A673 (cell line): ENCODE results near the gene CFAP73. TPM values are rescaled to one million over a fixed set of nuclear protein-coding genes. Genes with fewer than 3 reads are reported as not detected.

Experiments used
- Bru-seq: library from RNA; stranded (reverse); fragments of 400-500 nt; gene quantifications from one replicate; lab custom pipeline; 2021; lab: Mats Ljungman, UMichigan
- BruChase-seq, 2 experiments: library from RNA; stranded (reverse); fragments of 400-500 nt; gene quantifications; one replicate each; lab custom pipeline; 2021; lab: Mats Ljungman, UMichigan
- BruUV-seq: library from RNA; stranded (reverse); fragments of 400-500 nt; replicated peaks from 2 replicates; lab custom pipeline; 2021; lab: Mats Ljungman, UMichigan
- CTCF ChIA-PET: fragments of 300-600 bp; sonication (Branson Sonifier 250); formaldehyde crosslinking; loops from one replicate; lab custom pipeline; 2022; ENCODE audit warnings: antibody characterized with exemption; lab: Charles Lee
- POLR2A ChIA-PET: fragments of 300-600 bp; sonication (Branson Sonifier 250); formaldehyde crosslinking; loops from one replicate; lab custom pipeline; 2022; ENCODE audit warnings: antibody characterized with exemption; ENCODE audit not compliant: low non-redundant PET; lab: Charles Lee
- DNase-seq: peaks from one replicate; pipeline ENCODE4 v3.0.0-alpha.2; 2015; ENCODE audit warnings: low spot score
- H3K27ac ChIP-seq: fragments of 200-600 bp; sonication (generic); 2 replicates; pipeline ENCODE4 v1.5.1; 2016; ENCODE audit warnings: mixed run types, low read depth, mild to moderate bottlenecking, mixed read lengths, antibody characterized with exemption, low read length; ENCODE audit not compliant: poor library complexity, severe bottlenecking
- H3K27me3 ChIP-seq: fragments of 200-600 bp; sonication (generic); replicated peaks from 2 replicates; pipeline ENCODE4 v1.6.1; 2017; ENCODE audit warnings: mixed run types, low read depth, mild to moderate bottlenecking, mixed read lengths, antibody characterized with exemption, low read length; ENCODE audit not compliant: insufficient read depth, poor library complexity
- H3K36me3 ChIP-seq: fragments of 200-600 bp; sonication (generic); 2 replicates; pipeline ENCODE4 v1.6.1; 2016; ENCODE audit warnings: mixed run types, mild to moderate bottlenecking, mixed read lengths, antibody characterized with exemption, low read length; ENCODE audit not compliant: insufficient read depth, poor library complexity, severe bottlenecking
- H3K4me1 ChIP-seq: fragments of 200-600 bp; sonication (generic); 2 replicates; pipeline ENCODE4 v1.6.1; 2017; ENCODE audit warnings: mixed run types, mild to moderate bottlenecking, mixed read lengths, antibody characterized with exemption, low read length; ENCODE audit not compliant: insufficient read depth, poor library complexity, severe bottlenecking
- H3K4me3 ChIP-seq: fragments of 200-600 bp; sonication (generic); 2 replicates; pipeline ENCODE4 v1.5.1; 2016; ENCODE audit warnings: low read depth, mixed run types, mild to moderate bottlenecking, mixed read lengths, low read length; ENCODE audit not compliant: poor library complexity, severe bottlenecking
- H3K9me3 ChIP-seq: fragments of 200-600 bp; sonication (generic); 2 replicates; pipeline ENCODE4 v1.6.1; 2016; ENCODE audit warnings: mixed run types, low read depth, mild to moderate bottlenecking, mixed read lengths, antibody characterized with exemption, low read length; ENCODE audit not compliant: poor library complexity, severe bottlenecking
- EZH2 ChIP-seq: fragments of 200-600 bp; sonication (generic); IDR thresholded peaks from 2 replicates; pipeline ENCODE4 v1.6.1; 2017; ENCODE audit warnings: borderline replicate concordance, low read depth, mild to moderate bottlenecking, mixed read lengths, antibody characterized with exemption, low read length; ENCODE audit not compliant: poor library complexity, severe bottlenecking
- intact Hi-C: fragments of 100-400 bp; cut with micrococcal nuclease; formaldehyde crosslinking; loops from one replicate; pipeline ENCODE4 v1.10.0; 2022; ENCODE audit not compliant: unreplicated experiment
- long read RNA-seq: library from polyadenylated mRNA; stranded (forward); transcript quantifications from one replicate; pipeline ENCODE4 v2.0.0, GENCODE V29; 2022
- total RNA-seq: library from RNA; stranded (reverse); gene quantifications from 2 replicates; pipeline ENCODE4 v1.2.3, GENCODE V29; 2021
- TF ChIP-seq, protein P1 (sequence below): fragments of 300-800, 200-600 bp; sonication (generic); conservative IDR thresholded peaks from 2 replicates; pipeline ENCODE4 v1.5.1; 2017; ENCODE audit warnings: low read depth, mild to moderate bottlenecking, antibody characterized with exemption, low read length, moderate library complexity, mixed read lengths

CFAP73 gene
- total RNA-seq (not detected in 2 replicates), Bru-seq, nascent RNA (percentile 8 among the genes with signal in this experiment), BruChase-seq, experiment 1, labeled RNA remaining after a 2-hour chase (not detected), BruChase-seq, experiment 2, labeled RNA remaining after a 6-hour chase (percentile 12 among the genes with signal in this experiment)
- long read RNA-seq = 0 reads

DNA sequence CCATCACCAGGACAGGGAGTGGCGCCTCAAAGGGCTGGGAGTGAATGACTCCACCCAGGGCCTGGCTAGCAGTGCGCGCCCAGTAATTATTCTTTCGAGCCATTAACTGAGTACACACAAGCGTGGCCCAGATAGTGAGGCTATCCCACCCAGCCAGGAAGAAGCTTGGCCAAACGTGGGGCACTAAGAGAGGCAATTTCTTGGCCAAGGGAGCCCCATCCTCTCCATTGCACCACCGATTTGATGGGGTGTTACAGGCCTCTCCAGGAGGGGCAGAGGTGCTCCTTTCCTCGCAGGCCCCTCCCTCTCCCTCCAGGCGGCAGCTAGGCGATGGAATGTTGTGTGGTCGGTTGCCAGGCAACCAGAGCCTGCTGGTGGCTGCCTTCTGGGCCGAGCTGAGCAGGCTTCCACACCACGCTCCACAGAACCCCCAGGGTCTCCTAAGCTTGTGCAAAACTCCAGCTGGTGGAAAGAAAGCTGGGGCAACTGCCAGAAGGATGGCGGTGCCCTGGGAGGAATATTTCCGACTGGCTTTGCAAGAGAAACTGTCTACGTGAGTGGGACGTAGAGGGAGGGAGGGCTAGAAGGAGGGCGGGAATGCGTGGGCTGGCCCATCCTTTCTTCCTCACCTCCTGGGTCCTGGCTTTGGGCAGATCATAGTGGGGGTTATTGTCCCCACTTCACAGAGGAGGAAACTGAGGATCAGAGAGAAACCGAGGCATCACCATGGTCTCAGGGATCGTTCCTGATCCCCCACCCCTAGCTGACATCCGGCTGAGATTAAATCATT is at the start of gene CFAP73:
TSS of gene CFAP73 (plus strand) at position 364 of the 790 bp plus-strand sequence. CDS start at position 498, 134 bp downstream.
- CTCF ChIA-PET = interaction anchor here (0.5 to 1.5 kb wide), 2 partner anchors 12 to 157 kb away, joined by 3 to 6 read pairs; no protein-coding TSS in a partner anchor
- peaks cover 17% of the 10 kb centered on the region for H3K4me1 ChIP-seq
- H3K4me3 ChIP-seq = no peak within 1 kb of the TSS
- BruUV-seq = no TSS peak
- no peak for TF ChIP-seq EZH2
- TF ChIP-seq, protein P1, sequence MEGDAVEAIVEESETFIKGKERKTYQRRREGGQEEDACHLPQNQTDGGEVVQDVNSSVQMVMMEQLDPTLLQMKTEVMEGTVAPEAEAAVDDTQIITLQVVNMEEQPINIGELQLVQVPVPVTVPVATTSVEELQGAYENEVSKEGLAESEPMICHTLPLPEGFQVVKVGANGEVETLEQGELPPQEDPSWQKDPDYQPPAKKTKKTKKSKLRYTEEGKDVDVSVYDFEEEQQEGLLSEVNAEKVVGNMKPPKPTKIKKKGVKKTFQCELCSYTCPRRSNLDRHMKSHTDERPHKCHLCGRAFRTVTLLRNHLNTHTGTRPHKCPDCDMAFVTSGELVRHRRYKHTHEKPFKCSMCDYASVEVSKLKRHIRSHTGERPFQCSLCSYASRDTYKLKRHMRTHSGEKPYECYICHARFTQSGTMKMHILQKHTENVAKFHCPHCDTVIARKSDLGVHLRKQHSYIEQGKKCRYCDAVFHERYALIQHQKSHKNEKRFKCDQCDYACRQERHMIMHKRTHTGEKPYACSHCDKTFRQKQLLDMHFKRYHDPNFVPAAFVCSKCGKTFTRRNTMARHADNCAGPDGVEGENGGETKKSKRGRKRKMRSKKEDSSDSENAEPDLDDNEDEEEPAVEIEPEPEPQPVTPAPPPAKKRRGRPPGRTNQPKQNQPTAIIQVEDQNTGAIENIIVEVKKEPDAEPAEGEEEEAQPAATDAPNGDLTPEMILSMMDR = 0 out of 2 replicates have a peak, but pooled peaks have one; percentile 9
- DNase-seq = peak; percentile 92
- intact Hi-C loops = loop anchor here (5.0 to 10.0 kb wide), 2 partner anchors 97 to 155 kb away; no protein-coding TSS in a partner anchor
- no peak within 1 kb of the TSS for H3K27ac ChIP-seq
- H3K27me3 ChIP-seq = peaks cover 5% of the 10 kb centered on the region
- no peaks in the 10 kb centered on the region for H3K9me3 ChIP-seq
- H3K36me3 ChIP-seq = no peaks in the 10 kb centered on the region
- POLR2A ChIA-PET = no interaction called here

DNA sequence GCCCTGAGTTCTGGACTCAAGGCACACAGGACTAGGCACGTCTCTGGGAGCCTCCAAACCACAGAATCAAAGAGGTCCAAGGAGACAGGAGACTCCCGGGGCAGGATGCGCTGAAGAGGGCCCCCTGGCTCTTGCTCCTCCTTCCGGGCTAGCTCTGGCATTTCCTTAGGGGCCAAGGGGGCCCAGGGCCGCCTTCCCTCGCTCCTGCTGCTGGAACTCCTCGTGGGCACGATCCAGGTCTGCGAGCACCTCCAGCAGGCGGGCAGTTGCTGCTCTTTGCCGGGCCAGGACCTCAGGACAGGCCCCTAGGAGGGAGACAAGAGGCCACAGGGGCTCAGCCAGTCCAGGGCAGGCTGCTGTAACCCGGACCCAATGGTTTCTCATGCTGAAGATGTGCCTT is 49.8 kb upstream of the CFAP73 start:
- no peaks in the 10 kb centered on the region for H3K27me3 ChIP-seq
- intact Hi-C loops = loop anchor here (5.0 kb wide), 1 partner anchor 47 kb away; no protein-coding TSS in a partner anchor
- no TSS peak for BruUV-seq
- no peak overlapping the region for H3K4me3 ChIP-seq
- H3K4me1 ChIP-seq = peaks cover 13% of the 10 kb centered on the region
- no peaks in the 10 kb centered on the region for H3K9me3 ChIP-seq
- H3K27ac ChIP-seq = no peak overlapping the region
- CTCF ChIA-PET = no interaction called here
- POLR2A ChIA-PET = no interaction called here
- DNase-seq = no peak
- TF ChIP-seq EZH2 = no peak
- TF ChIP-seq, protein P1 = no peak
- no peaks in the 10 kb centered on the region for H3K36me3 ChIP-seq

DNA sequence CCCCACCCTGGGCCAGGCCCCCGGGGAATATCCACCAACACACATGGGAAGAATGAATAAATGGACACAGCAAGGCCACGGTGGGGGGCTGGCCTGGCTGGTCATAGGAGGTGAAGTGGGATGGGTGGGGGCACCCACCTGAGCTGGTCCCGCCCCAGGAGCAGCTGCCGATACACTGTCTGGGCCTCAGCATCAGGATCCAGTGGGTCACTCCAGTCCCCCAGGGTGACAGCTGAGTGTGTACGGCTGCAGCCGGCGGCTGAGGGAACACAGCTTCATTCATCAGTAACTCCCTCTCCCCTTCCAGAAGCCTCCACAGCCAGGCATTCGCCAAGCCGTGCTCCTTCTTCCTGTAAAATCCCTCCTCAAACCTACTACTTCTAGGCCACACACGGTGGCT is 47.8 kb upstream of the CFAP73 start:
- Histone ChIP-seq H3K4me1 (peaks cover 13% of the 10 kb centered on the region), H3K36me3 (no peaks in the 10 kb centered on the region), H3K27me3 (no peaks in the 10 kb centered on the region), H3K4me3 (no peak overlapping the region), H3K9me3 (no peaks in the 10 kb centered on the region), H3K27ac (no peak overlapping the region)
- no peak for DNase-seq
- intact Hi-C loops = no loop called here
- CTCF ChIA-PET = no interaction called here
- no TSS peak for BruUV-seq
- POLR2A ChIA-PET = no interaction called here
- TF ChIP-seq EZH2 = no peak
- TF ChIP-seq, protein P1 = no peak
